Smooth muscle cell (in vitro differentiated cells): ENCODE results near the gene LSR. TPM values are rescaled to one million over a fixed set of nuclear protein-coding genes. Genes with fewer than 3 reads are reported as not detected.

Experiments used
- DNase-seq: peaks from one replicate; lab custom pipeline; 2025; ENCODE audit not compliant: unreplicated experiment; lab: John Stamatoyannopoulos, UW
- H2AFZ ChIP-seq: fragments of 200-600 bp; sonication (generic); 2 replicates; pipeline ENCODE4 v1.6.0; 2016; ENCODE audit warnings: antibody characterized with exemption, low read depth, mild to moderate bottlenecking
- H3F3A ChIP-seq: fragments of 200-600 bp; sonication (generic); 2 replicates; pipeline ENCODE4 v1.6.0; 2017; ENCODE audit warnings: antibody characterized with exemption, low read depth
- H3K27ac ChIP-seq: fragments of 200-600 bp; sonication (generic); 2 replicates; pipeline ENCODE4 v1.5.1; 2016; ENCODE audit warnings: low read depth, mild to moderate bottlenecking
- H3K27me3 ChIP-seq: fragments of 200-600 bp; sonication (generic); 2 replicates; pipeline ENCODE4 v1.6.1; 2016; ENCODE audit warnings: low read depth, mild to moderate bottlenecking
- H3K36me3 ChIP-seq: fragments of 200-600 bp; sonication (generic); 2 replicates; pipeline ENCODE4 v1.5.1; 2016; ENCODE audit warnings: low read depth
- H3K4me1 ChIP-seq: fragments of 200-600 bp; sonication (generic); 2 replicates; pipeline ENCODE4 v1.5.1; 2016; ENCODE audit warnings: low read depth
- H3K4me2 ChIP-seq: fragments of 200-600 bp; sonication (generic); 2 replicates; pipeline ENCODE4 v1.6.0; 2016; ENCODE audit warnings: mild to moderate bottlenecking
- H3K4me3 ChIP-seq: fragments of 200-600 bp; sonication (generic); 2 replicates; pipeline ENCODE4 v1.5.1; 2016; ENCODE audit warnings: mild to moderate bottlenecking
- H3K79me2 ChIP-seq: fragments of 200-600 bp; sonication (generic); 2 replicates; pipeline ENCODE4 v1.6.0; 2016; ENCODE audit warnings: low read depth, mild to moderate bottlenecking
- H3K9ac ChIP-seq: fragments of 200-600 bp; sonication (generic); 2 replicates; pipeline ENCODE4 v1.6.0; 2016; ENCODE audit warnings: low read depth
- H3K9me3 ChIP-seq: fragments of 200-600 bp; sonication (generic); replicated peaks from 2 replicates; pipeline ENCODE4 v1.5.1; 2016; ENCODE audit warnings: low read depth
- H4K20me1 ChIP-seq: fragments of 200-600 bp; sonication (generic); 2 replicates; pipeline ENCODE4 v1.6.0; 2016; ENCODE audit warnings: low read depth
- CTCF ChIP-seq: fragments of 200-600 bp; sonication (generic); IDR thresholded peaks from 2 replicates; pipeline ENCODE4 v1.5.1; 2017; ENCODE audit warnings: borderline replicate concordance, mild to moderate bottlenecking, antibody characterized with exemption; ENCODE audit not compliant: insufficient read depth, poor library complexity, severe bottlenecking
- WGBS: methylation state at CpG from one replicate; pipeline ENCODE4 v1.1.7; 2016; ENCODE audit warnings: low lambda C conversion rate; 5-methylcytosine and 5-hydroxymethylcytosine counted together
- polyA plus RNA-seq: library from polyadenylated mRNA; unstranded; fragments of >200 nt; fragmentation: Nextera tagmentation; extraction: Ambion mirVana; gene quantifications from 2 replicates; pipeline ENCODE4 v1.2.1, GENCODE V29; 2016
- total RNA-seq: library from RNA; depleted of rRNA; stranded (reverse); fragments of >200 nt; gene quantifications from 2 replicates; pipeline ENCODE4 v1.2.3, GENCODE V29; 2014

The LSR gene
- total and polyA plus RNA-seq, 2 experiments from 2014 or later: 14.0 to 14.2 TPM

GRCh38 chr19:35303357-35303915 is 54.6 kb downstream of the LSR start:
- H3K79me2 ChIP-seq: no peaks in the 10 kb centered on the region
- no peaks in the 10 kb centered on the region for H3F3A ChIP-seq
- H3K36me3 ChIP-seq: no peaks in the 10 kb centered on the region
- no peak overlapping the region for H3K4me2 ChIP-seq
- DNase-seq: no peak
- no peak overlapping the region for H3K9ac ChIP-seq
- H3K4me1 ChIP-seq: no peaks in the 10 kb centered on the region
- H3K4me3 ChIP-seq: no peak overlapping the region
- H3K9me3 ChIP-seq: no peaks in the 10 kb centered on the region
- no peak overlapping the region for H3K27ac ChIP-seq
- no peaks in the 10 kb centered on the region for H4K20me1 ChIP-seq
- WGBS: 87% methylated on average over 4 of the region's 6 CpGs
- H2AFZ ChIP-seq: no peak overlapping the region
- TF ChIP-seq CTCF: no peak
- no peaks in the 10 kb centered on the region for H3K27me3 ChIP-seq

- H2AFZ ChIP-seq: no peak overlapping the region
- H4K20me1 ChIP-seq: no peaks in the 10 kb centered on the region
- H3K9ac ChIP-seq: no peak overlapping the region
- H3K27ac ChIP-seq: no peak overlapping the region
- H3K4me2 ChIP-seq: no peak overlapping the region
- TF ChIP-seq CTCF: no peak
- DNase-seq: no peak
- H3K9me3 ChIP-seq: no peaks in the 10 kb centered on the region
- H3K4me1 ChIP-seq: no peaks in the 10 kb centered on the region
- 91% methylated on average over 11 of the region's 11 CpGs for WGBS
- H3K27me3 ChIP-seq: no peaks in the 10 kb centered on the region
- H3F3A ChIP-seq: no peaks in the 10 kb centered on the region
- H3K79me2 ChIP-seq: no peaks in the 10 kb centered on the region
- H3K4me3 ChIP-seq: no peak overlapping the region
- no peaks in the 10 kb centered on the region for H3K36me3 ChIP-seq
Observed at GRCh38 chr19:35304036-35304435, 55.2 kb downstream of the LSR start.

- Histone ChIP-seq H3K9me3 (no peaks in the 10 kb centered on the region), H4K20me1 (no peaks in the 10 kb centered on the region), H3K79me2 (no peaks in the 10 kb centered on the region), H3K4me3 (no peak overlapping the region), H3K9ac (no peak overlapping the region), H3K27ac (no peak overlapping the region), H3K4me1 (no peaks in the 10 kb centered on the region), H2AFZ (no peak overlapping the region), H3K4me2 (no peak overlapping the region), H3F3A (no peaks in the 10 kb centered on the region), H3K36me3 (no peaks in the 10 kb centered on the region), H3K27me3 (no peaks in the 10 kb centered on the region)
- WGBS: 97% methylated on average over 6 of the region's 6 CpGs
- no peak for TF ChIP-seq CTCF
- DNase-seq: no peak
Observed at GRCh38 chr19:35305181-35305580, 56.4 kb downstream of the LSR start.

- DNase-seq: no peak
- Histone ChIP-seq H3K9me3 (no peaks in the 10 kb centered on the region), H3K27me3 (no peaks in the 10 kb centered on the region), H3K4me3 (no peak overlapping the region), H3F3A (no peaks in the 10 kb centered on the region), H3K9ac (no peak overlapping the region), H2AFZ (no peak overlapping the region), H3K27ac (no peak overlapping the region), H3K36me3 (no peaks in the 10 kb centered on the region), H4K20me1 (no peaks in the 10 kb centered on the region), H3K4me2 (no peak overlapping the region), H3K4me1 (no peaks in the 10 kb centered on the region), H3K79me2 (no peaks in the 10 kb centered on the region)
- WGBS: 88% methylated on average over 20 of the region's 20 CpGs
- TF ChIP-seq CTCF: peak; percentile 13
Observed at GRCh38 chr19:35306473-35307246, 57.9 kb downstream of the LSR start.
